Measurements from ENCODE around the gene HOMER2. TPM values are rescaled to one million over a fixed set of nuclear protein-coding genes. Genes with fewer than 3 reads are reported as not detected.

Gene HOMER2
- total RNA-seq, 1 donor from 2014 or later = 18.7 TPM

- Mint-ChIP-seq H3K9me3 (no peaks in the 10 kb centered on the region), H3K4me1 (no peaks in the 10 kb centered on the region), H3K4me3 (no peak overlapping the region), H3K27ac (ENCODE audit: unreplicated experiment) (no peak overlapping the region), H3K27me3 (ENCODE audit: low read depth) (no peaks in the 10 kb centered on the region), H3K36me3 (ENCODE audit: low read depth) (peaks cover 25% of the 10 kb centered on the region)
- no peak for TF ChIP-seq CTCF (conservative IDR thresholded peaks at IDR 0.05)
- DNase-seq (ENCODE audit: low read depth, low spot score) = no peak
Observed at GRCh38 chr15:82840166-82840565, 112.4 kb downstream of the HOMER2 start.

GRCh38 chr15:82839136-82839535 lies 113.4 kb downstream of the HOMER2 start:
- Mint-ChIP-seq H3K9me3 (no peaks in the 10 kb centered on the region), H3K4me3 (no peak overlapping the region), H3K27me3 (ENCODE audit: low read depth) (no peaks in the 10 kb centered on the region), H3K27ac (ENCODE audit: unreplicated experiment) (no peak overlapping the region), H3K4me1 (no peaks in the 10 kb centered on the region), H3K36me3 (ENCODE audit: low read depth) (peaks cover 26% of the 10 kb centered on the region)
- TF ChIP-seq CTCF (conservative IDR thresholded peaks at IDR 0.05) = no peak
- no peak for DNase-seq (ENCODE audit: low read depth, low spot score)

- no peak for TF ChIP-seq CTCF (conservative IDR thresholded peaks at IDR 0.05)
- H3K27ac Mint-ChIP-seq (ENCODE audit: unreplicated experiment) = peak overlapping the region; percentile 74
- no peaks in the 10 kb centered on the region for H3K27me3 Mint-ChIP-seq (ENCODE audit: low read depth)
- H3K4me1 Mint-ChIP-seq = no peaks in the 10 kb centered on the region
- no peaks in the 10 kb centered on the region for H3K9me3 Mint-ChIP-seq
- no peak overlapping the region for H3K4me3 Mint-ChIP-seq
- peaks cover 31% of the 10 kb centered on the region for H3K36me3 Mint-ChIP-seq (ENCODE audit: low read depth)
- no peak for DNase-seq (ENCODE audit: low read depth, low spot score)
Observed at GRCh38 chr15:82838096-82838735, 114.3 kb downstream of the HOMER2 start.

- no peak for TF ChIP-seq CTCF (conservative IDR thresholded peaks at IDR 0.05)
- Mint-ChIP-seq H3K27ac (ENCODE audit: unreplicated experiment) (no peak overlapping the region), H3K4me1 (no peaks in the 10 kb centered on the region), H3K36me3 (ENCODE audit: low read depth) (peaks cover 34% of the 10 kb centered on the region), H3K9me3 (no peaks in the 10 kb centered on the region), H3K4me3 (no peak overlapping the region), H3K27me3 (ENCODE audit: low read depth) (no peaks in the 10 kb centered on the region)
- DNase-seq (ENCODE audit: low read depth, low spot score) = no peak
Observed at GRCh38 chr15:82835391-82835917, 117.1 kb downstream of the HOMER2 start.

- Mint-ChIP-seq H3K4me3 (no peak overlapping the region), H3K36me3 (ENCODE audit: low read depth) (peaks cover 27% of the 10 kb centered on the region), H3K4me1 (no peaks in the 10 kb centered on the region), H3K27ac (ENCODE audit: unreplicated experiment) (no peak overlapping the region), H3K9me3 (no peaks in the 10 kb centered on the region), H3K27me3 (ENCODE audit: low read depth) (no peaks in the 10 kb centered on the region)
- DNase-seq (ENCODE audit: low read depth, low spot score) = no peak
- TF ChIP-seq CTCF (conservative IDR thresholded peaks at IDR 0.05) = no peak
Observed at GRCh38 chr15:82833362-82833682, 119.2 kb downstream of the HOMER2 start.
